Tibial artery (tissue), 4 donors: Measurements from ENCODE around the gene DVL2.

Experiments
- DNase-seq, 2 donors: peaks; one replicate each; pipeline ENCODE4 v3.0.0-alpha.2; 2019
- H3K27ac ChIP-seq, 2 donors: fragments of 200-600 bp; sonication (generic) in 1 of 2; 1 replicate in 1 of 2; 2 replicates in 1 of 2; pipeline ENCODE4 v1.5.1; 2018 to 2019; ENCODE audit warnings: mild to moderate bottlenecking in 1 of 2
- H3K27me3 ChIP-seq, 2 donors: fragments of 200-600 bp; sonication (generic) in 1 of 2; one replicate each; pipeline versions ENCODE4 v1.5.1 to v1.6.0; 2016 to 2019
- H3K36me3 ChIP-seq, 3 donors: fragments of 200-600 bp; sonication (generic) in 2 of 3; one replicate each; pipeline ENCODE4 v1.5.1; 2016 to 2019; ENCODE audit warnings: mild to moderate bottlenecking in 2 of 3
- H3K4me1 ChIP-seq, 4 donors: fragments of 200-600 bp; sonication (generic) in 2 of 4; 1 replicate in 3 of 4; 2 replicates in 1 of 4; pipeline ENCODE4 v1.5.1; 2016 to 2019
- H3K4me3 ChIP-seq, 2 donors: fragments of 200-600 bp; sonication (generic) in 1 of 2; 1 replicate in 1 of 2; 2 replicates in 1 of 2; pipeline ENCODE4 v1.5.1; 2018 to 2019; ENCODE audit warnings: mild to moderate bottlenecking in 2 of 2
- H3K9me3 ChIP-seq, 3 donors: fragments of 200-600 bp; sonication (generic) in 1 of 3; one replicate each; pipeline ENCODE4 v1.5.1; 2016 to 2019
- CTCF ChIP-seq, 2 experiments: fragments of 200-600 bp in 1 of 2; fragments of 450-650 bp in 1 of 2; IDR thresholded peaks; one replicate each; pipeline ENCODE4 v1.5.1; 2017 to 2019; ENCODE audit warnings: antibody characterized with exemption in 2 of 2, mild to moderate bottlenecking in 1 of 2, moderate library complexity in 1 of 2
- intact Hi-C: fragments of 100-400 bp; cut with DNase I; formaldehyde crosslinking; loops from one replicate; pipeline ENCODE4 v1.15.0; 2023; ENCODE audit warnings: low total_unique reads

The DVL2 gene

DNA sequence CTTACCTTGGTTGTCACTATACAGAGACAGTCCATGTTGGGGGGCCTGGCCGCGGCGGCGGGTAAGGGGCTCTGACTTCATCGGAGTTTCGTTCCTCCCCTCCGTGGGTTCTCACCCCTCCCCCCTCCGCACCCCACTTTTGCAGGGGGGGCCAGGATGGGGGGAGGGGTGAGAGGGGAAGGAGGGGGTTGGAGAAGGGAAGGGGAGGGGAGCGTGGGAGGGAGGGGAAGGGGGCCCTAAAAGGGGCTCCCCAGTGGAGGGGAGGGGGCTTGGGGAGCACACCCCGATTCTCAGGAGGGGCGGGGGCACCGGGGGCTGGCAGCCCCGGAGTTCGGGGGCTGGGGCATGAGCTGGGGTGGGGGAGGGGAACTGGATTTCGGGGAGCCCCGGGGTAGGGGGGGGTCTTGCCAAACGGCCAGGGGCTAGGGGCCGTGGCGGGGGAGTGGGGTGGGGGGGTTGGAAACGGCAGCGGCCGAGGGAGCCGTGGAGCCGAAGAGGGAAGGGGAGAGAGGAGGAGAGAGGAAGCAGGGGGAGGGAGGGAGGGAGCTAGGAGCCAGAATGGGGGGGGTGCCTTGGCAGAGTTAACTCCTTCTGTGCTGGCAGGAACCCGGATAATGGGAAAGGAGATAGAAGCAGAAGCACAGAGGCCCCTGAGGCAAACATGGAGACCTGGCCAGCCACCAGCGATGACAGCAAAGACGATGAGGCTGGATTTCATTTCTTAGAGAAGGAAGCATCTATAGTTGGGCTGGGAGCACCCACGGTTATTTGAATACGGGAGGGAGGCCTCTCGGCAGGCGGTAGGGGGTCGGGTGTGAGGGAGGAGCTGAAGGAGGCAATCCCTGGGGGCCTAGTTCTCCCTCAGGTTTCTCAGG lies 17.0 kb downstream of the DVL2 start:
- Histone ChIP-seq H3K4me3 (peak overlapping the region; percentile 44 to 49), H3K4me1 (peaks cover 0 to 73% (median 55%) of the 10 kb centered on the region in 4 donors), H3K36me3 (peaks cover 0 to 14% (median 1%) of the 10 kb centered on the region in 3 donors), H3K9me3 (no peaks in the 10 kb centered on the region), H3K27me3 (peaks cover 0 to 14% of the 10 kb centered on the region in 2 donors), H3K27ac (peak overlapping the region; percentile 61 to 69)
- intact Hi-C loops = no loop called here
- no peak for DNase-seq
- TF ChIP-seq CTCF (IDR thresholded peaks at IDR 0.05) = no peak

GRCh38 chr17:7216242-7217112 lies 17.8 kb downstream of the DVL2 start:
- DNase-seq = no peak
- intact Hi-C loops = no loop called here

DNA sequence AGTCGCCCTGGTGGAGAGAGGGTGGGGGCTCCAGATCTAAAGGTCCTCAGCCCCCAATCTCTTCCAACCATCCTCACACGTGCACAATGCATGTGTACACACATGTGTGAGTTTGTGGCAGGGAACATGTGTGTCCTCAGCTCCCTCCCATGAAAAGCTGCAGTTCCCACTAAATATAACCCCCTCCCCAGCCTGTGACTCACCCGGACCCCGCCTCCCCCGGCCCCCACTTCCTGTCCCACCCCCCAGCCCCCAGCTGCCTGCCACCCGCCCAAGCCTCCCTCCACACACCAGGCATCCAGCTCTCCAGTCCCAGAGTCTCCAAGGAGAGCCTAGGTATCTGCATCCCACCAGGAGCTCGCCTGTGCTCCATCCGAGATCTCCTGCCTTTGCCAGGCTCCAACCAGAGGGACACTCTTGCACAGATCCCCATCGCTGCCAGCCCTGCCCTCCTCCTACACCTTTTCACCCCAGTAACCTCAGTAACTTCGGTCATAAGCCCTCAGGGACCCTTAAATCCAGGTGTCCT lies 18.6 kb downstream of the DVL2 start:
- TF ChIP-seq CTCF (IDR thresholded peaks at IDR 0.05) = no peak
- Histone ChIP-seq H3K27me3 (peaks cover 0 to 30% of the 10 kb centered on the region in 2 donors), H3K9me3 (no peaks in the 10 kb centered on the region), H3K4me3 (peak overlapping the region in 1 of 2 donors; percentile 49), H3K36me3 (no peaks in the 10 kb centered on the region), H3K4me1 (peaks cover 0 to 61% (median 42%) of the 10 kb centered on the region in 4 donors), H3K27ac (peak overlapping the region; percentile 59 to 64)
- DNase-seq = no peak
- intact Hi-C loops = no loop called here

More at GRCh38 chr17:7216242-7217112, 17.8 kb downstream of the DVL2 start:
- Histone ChIP-seq H3K36me3 (peaks cover 0 to 6% (median 0%) of the 10 kb centered on the region in 3 donors), H3K4me1 (peaks cover 0 to 69% (median 50%) of the 10 kb centered on the region in 4 donors), H3K4me3 (peak overlapping the region; percentile 44 to 49), H3K27ac (peak overlapping the region; percentile 64 to 69), H3K27me3 (peaks cover 0 to 22% of the 10 kb centered on the region in 2 donors), H3K9me3 (no peaks in the 10 kb centered on the region)
- no peak for TF ChIP-seq CTCF (IDR thresholded peaks at IDR 0.05)

DNA sequence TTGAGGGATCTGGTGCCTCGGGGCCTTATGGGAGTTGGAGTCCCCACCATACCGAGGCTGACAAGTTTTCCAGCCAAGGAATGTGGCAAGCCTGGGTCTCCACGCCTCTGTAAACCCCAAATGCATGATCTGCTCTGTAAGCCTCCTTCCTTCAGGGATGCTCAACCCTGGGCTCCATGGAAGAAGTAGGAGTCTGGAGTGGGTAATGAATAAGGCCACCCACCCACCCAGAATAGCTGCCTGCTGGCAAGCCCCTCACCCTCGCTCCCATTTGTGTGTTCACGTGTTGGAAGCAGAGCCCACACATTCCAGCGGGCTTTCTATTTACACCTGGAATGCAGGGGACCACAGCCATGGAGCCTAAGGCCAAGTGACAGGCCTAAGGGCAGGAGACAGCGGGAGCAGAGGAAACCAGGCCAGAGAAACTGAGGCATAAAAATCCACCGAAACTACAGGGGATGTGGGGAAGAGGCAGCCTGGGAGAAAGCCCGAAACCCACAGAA lies 19.1 kb downstream of the DVL2 start:
- intact Hi-C loops = no loop called here
- peak overlapping the region; percentile 59 to 64 for H3K27ac ChIP-seq
- H3K36me3 ChIP-seq = no peaks in the 10 kb centered on the region
- TF ChIP-seq CTCF (IDR thresholded peaks at IDR 0.05) = no peak
- peak overlapping the region; percentile 49 to 53 for H3K4me3 ChIP-seq
- H3K27me3 ChIP-seq = peaks cover 0 to 34% of the 10 kb centered on the region in 2 donors
- peaks cover 0 to 56% (median 37%) of the 10 kb centered on the region in 4 donors for H3K4me1 ChIP-seq
- no peak for DNase-seq
- H3K9me3 ChIP-seq = no peaks in the 10 kb centered on the region
